Parathyroid adenoma (tissue), 2 donors: ENCODE results near the gene DGKD.

Experiments used
- H2AFZ ChIP-seq: fragments of 300-600 bp; sonication (generic); one replicate; pipeline ENCODE4 v1.7.0; 2017; ENCODE audit warnings: antibody characterized with exemption, mild to moderate bottlenecking
- H3K27ac ChIP-seq: fragments of 300-600 bp; sonication (generic); one replicate; pipeline ENCODE4 v1.7.0; 2017
- H3K27me3 ChIP-seq: fragments of 300-600 bp; sonication (generic); one replicate; pipeline ENCODE4 v1.7.0; 2017; ENCODE audit warnings: low read length; ENCODE audit not compliant: control insufficient read depth, insufficient read depth
- H3K36me3 ChIP-seq: fragments of 300-600 bp; sonication (generic); one replicate; pipeline ENCODE4 v1.7.0; 2017; ENCODE audit warnings: low read length; ENCODE audit not compliant: control insufficient read depth, insufficient read depth
- H3K4me1 ChIP-seq: fragments of 300-600 bp; sonication (generic); one replicate; pipeline ENCODE4 v1.7.0; 2017; ENCODE audit warnings: control low read depth
- H3K4me2 ChIP-seq: fragments of 300-600 bp; sonication (generic); one replicate; pipeline ENCODE4 v1.7.0; 2017; ENCODE audit warnings: low read length
- H3K4me3 ChIP-seq: fragments of 300-600 bp; sonication (generic); one replicate; pipeline ENCODE4 v1.7.0; 2017; ENCODE audit warnings: low read depth, low read length
- H3K79me2 ChIP-seq: fragments of 300-600 bp; sonication (generic); one replicate; pipeline ENCODE4 v1.7.0; 2017; ENCODE audit warnings: control low read depth
- H3K9ac ChIP-seq: fragments of 300-600 bp; sonication (generic); one replicate; pipeline ENCODE4 v1.7.0; 2017; ENCODE audit warnings: mild to moderate bottlenecking
- H3K9me3 ChIP-seq: fragments of 300-600 bp; sonication (generic); one replicate; pipeline ENCODE4 v1.7.0; 2017; ENCODE audit warnings: low read length; ENCODE audit not compliant: control insufficient read depth
- TF ChIP-seq, protein P1 (sequence below): fragments of 300-600 bp; sonication (generic); IDR thresholded peaks from one replicate; pipeline ENCODE4 v1.7.0; 2017; ENCODE audit warnings: antibody characterized with exemption, mild to moderate bottlenecking
- donor health status: primary hyperparathyroidism.

The DGKD gene

DNA sequence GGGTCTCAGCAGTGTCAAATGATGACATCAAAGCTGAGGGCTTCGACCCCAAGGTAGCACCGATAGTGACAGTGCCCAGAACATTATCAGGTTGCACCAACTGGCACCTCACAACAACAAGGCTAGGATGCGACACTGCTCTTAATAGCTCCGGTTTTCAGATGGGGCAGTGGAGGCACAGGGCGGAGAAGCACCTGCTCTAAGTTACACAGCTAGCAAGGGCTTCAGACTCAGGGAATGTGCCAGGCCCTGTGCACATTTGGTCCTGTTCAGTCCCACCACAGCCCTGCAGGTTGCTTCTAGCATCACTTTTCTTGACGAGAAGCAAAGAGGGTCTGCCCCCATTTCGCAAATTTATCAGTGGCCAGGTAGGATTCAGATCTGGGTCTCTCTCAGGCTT lies 74.1 kb downstream of the DGKD start:
- no peaks in the 10 kb centered on the region for H3K27me3 ChIP-seq
- H3K36me3 ChIP-seq = no peaks in the 10 kb centered on the region
- no peaks in the 10 kb centered on the region for H3K9me3 ChIP-seq
- no peak overlapping the region for H2AFZ ChIP-seq
- no peak overlapping the region for H3K27ac ChIP-seq
- H3K79me2 ChIP-seq = peaks cover 14% of the 10 kb centered on the region
- H3K4me2 ChIP-seq = no peak overlapping the region
- H3K4me3 ChIP-seq = no peak overlapping the region
- H3K9ac ChIP-seq = no peak overlapping the region
- H3K4me1 ChIP-seq = no peaks in the 10 kb centered on the region
- TF ChIP-seq, protein P1, sequence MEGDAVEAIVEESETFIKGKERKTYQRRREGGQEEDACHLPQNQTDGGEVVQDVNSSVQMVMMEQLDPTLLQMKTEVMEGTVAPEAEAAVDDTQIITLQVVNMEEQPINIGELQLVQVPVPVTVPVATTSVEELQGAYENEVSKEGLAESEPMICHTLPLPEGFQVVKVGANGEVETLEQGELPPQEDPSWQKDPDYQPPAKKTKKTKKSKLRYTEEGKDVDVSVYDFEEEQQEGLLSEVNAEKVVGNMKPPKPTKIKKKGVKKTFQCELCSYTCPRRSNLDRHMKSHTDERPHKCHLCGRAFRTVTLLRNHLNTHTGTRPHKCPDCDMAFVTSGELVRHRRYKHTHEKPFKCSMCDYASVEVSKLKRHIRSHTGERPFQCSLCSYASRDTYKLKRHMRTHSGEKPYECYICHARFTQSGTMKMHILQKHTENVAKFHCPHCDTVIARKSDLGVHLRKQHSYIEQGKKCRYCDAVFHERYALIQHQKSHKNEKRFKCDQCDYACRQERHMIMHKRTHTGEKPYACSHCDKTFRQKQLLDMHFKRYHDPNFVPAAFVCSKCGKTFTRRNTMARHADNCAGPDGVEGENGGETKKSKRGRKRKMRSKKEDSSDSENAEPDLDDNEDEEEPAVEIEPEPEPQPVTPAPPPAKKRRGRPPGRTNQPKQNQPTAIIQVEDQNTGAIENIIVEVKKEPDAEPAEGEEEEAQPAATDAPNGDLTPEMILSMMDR = no peak

DNA sequence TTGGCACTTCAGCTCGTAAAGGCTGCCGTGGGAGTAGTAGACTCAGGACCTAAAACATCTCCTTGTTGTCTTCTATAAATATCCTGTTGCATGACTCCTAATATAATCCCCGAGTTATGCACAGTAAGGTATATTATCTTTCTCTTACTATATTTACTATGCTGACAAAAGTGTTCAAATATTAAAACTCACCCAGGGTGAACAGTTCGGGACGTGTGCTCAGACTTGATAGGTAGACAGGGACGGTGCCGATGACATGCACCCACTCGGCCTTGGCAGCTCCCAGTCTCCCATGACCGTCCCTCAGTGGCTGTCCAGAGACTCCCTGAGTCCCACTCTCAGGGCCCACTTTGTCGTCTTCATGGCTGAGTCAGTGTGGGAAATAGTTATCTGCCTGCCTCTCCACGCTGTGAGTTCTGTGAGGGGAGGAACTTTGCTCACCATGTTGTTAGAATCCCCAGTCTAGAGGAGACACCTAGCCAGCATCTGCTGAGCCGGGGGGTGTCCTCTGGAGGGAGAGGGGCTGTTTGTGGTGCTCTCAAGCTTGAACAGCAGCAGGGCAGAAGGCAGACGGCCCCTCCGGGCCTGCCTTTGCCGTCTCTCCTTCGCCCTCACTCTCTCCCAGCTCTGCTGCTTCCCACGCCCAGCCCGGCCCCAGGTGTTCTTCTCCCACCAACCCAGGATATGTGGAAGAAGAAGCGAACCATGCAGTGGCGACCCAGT lies 75.0 kb downstream of the DGKD start:
- Histone ChIP-seq H3K27me3 (no peaks in the 10 kb centered on the region), H2AFZ (no peak overlapping the region), H3K9ac (no peak overlapping the region), H3K4me1 (no peaks in the 10 kb centered on the region), H3K4me3 (no peak overlapping the region), H3K27ac (no peak overlapping the region), H3K36me3 (no peaks in the 10 kb centered on the region), H3K4me2 (no peak overlapping the region), H3K79me2 (peaks cover 7% of the 10 kb centered on the region), H3K9me3 (no peaks in the 10 kb centered on the region)
- TF ChIP-seq, protein P1 = no peak

DNA sequence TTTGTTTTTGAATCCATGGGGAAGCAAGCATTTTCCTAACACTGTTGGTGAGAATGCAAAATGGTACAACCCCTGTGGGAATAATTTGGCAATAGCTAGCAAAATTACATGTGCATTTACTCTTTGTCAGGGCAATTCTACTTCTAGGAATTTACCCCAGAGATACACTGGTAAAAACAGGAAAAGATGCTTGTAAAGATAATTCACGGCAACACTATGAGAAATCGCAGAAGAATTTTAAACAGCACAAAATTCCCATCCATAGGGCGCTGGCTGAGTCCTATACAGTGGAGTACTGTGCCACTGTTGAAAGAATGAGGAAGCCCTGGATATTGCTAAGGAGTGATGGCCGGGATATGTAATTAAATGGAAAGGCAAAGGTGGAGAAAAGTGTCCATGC lies 75.8 kb downstream of the DGKD start:
- TF ChIP-seq, protein P1 = no peak
- Histone ChIP-seq H3K27ac (no peak overlapping the region), H3K9ac (no peak overlapping the region)

GRCh38 chr2:233430651-233431050 lies 76.4 kb downstream of the DGKD start:
- no peak overlapping the region for H3K4me3 ChIP-seq
- TF ChIP-seq, protein P1 = no peak
- H3K27me3 ChIP-seq = no peaks in the 10 kb centered on the region
- H3K36me3 ChIP-seq = no peaks in the 10 kb centered on the region
- H2AFZ ChIP-seq = no peak overlapping the region
- no peak overlapping the region for H3K4me2 ChIP-seq
- no peak overlapping the region for H3K27ac ChIP-seq
- no peaks in the 10 kb centered on the region for H3K4me1 ChIP-seq
- peaks cover 7% of the 10 kb centered on the region for H3K79me2 ChIP-seq
- H3K9ac ChIP-seq = no peak overlapping the region
- no peaks in the 10 kb centered on the region for H3K9me3 ChIP-seq

More for the DNA sequence above, 75.8 kb downstream of the DGKD start:
- peaks cover 7% of the 10 kb centered on the region for H3K79me2 ChIP-seq
- H2AFZ ChIP-seq = no peak overlapping the region
- no peaks in the 10 kb centered on the region for H3K9me3 ChIP-seq
- no peak overlapping the region for H3K4me3 ChIP-seq
- H3K27me3 ChIP-seq = no peaks in the 10 kb centered on the region
- H3K4me2 ChIP-seq = no peak overlapping the region
- H3K4me1 ChIP-seq = no peaks in the 10 kb centered on the region
- H3K36me3 ChIP-seq = no peaks in the 10 kb centered on the region

GRCh38 chr2:233433029-233433428 lies 78.7 kb downstream of the DGKD start:
- no peaks in the 10 kb centered on the region for H3K9me3 ChIP-seq
- H3K27me3 ChIP-seq = no peaks in the 10 kb centered on the region
- H3K4me1 ChIP-seq = no peaks in the 10 kb centered on the region
- H3K27ac ChIP-seq = no peak overlapping the region
- TF ChIP-seq, protein P1 = no peak
- H2AFZ ChIP-seq = no peak overlapping the region
- H3K4me3 ChIP-seq = no peak overlapping the region
- H3K36me3 ChIP-seq = no peaks in the 10 kb centered on the region
- H3K4me2 ChIP-seq = no peak overlapping the region
- no peak overlapping the region for H3K9ac ChIP-seq
- H3K79me2 ChIP-seq = peaks cover 2% of the 10 kb centered on the region
